ENCODE measurements around the gene ZNF438.

DNA sequence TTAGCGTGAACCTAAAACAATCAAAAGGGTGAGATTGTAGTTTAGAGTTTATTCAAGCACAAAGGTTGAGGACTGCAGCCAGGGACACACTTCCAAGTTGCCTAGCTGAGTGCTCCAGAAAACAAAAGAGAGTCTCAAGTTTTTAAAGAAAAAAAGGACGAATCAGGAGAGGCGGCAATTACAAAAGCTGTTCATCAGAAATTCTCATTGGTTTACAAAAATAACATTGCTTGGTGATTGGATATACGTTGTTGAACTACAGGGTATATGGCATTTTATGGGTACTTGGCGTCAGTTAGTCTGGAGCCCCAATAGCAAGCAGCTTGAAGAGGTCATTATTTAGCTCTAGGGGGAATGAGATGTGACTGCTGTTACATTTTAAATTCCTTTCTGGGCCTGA is 11.5 kb downstream of the ZNF438 start:
- TF ChIP-seq, protein P1, sequence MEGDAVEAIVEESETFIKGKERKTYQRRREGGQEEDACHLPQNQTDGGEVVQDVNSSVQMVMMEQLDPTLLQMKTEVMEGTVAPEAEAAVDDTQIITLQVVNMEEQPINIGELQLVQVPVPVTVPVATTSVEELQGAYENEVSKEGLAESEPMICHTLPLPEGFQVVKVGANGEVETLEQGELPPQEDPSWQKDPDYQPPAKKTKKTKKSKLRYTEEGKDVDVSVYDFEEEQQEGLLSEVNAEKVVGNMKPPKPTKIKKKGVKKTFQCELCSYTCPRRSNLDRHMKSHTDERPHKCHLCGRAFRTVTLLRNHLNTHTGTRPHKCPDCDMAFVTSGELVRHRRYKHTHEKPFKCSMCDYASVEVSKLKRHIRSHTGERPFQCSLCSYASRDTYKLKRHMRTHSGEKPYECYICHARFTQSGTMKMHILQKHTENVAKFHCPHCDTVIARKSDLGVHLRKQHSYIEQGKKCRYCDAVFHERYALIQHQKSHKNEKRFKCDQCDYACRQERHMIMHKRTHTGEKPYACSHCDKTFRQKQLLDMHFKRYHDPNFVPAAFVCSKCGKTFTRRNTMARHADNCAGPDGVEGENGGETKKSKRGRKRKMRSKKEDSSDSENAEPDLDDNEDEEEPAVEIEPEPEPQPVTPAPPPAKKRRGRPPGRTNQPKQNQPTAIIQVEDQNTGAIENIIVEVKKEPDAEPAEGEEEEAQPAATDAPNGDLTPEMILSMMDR (conservative IDR thresholded peaks at IDR 0.05; ENCODE audit: low read depth, low read length), result no peak
- TF ChIP-seq EZH2 (IDR thresholded peaks at IDR 0.05; ENCODE audit: borderline replicate concordance, low read depth, low read length, poor library complexity, severe bottlenecking), result no peak
